GM19099 (cell line): ENCODE results near the gene LRRC1.

ENCODE experiments used
- POLR2A ChIP-seq: IDR thresholded peaks from 3 replicates; pipeline ENCODE4 v1.6.1; 2011; ENCODE audit warnings: low read depth; ENCODE audit not compliant: insufficient read length; ENCODE audit errors: extremely low read depth

Gene LRRC1

DNA sequence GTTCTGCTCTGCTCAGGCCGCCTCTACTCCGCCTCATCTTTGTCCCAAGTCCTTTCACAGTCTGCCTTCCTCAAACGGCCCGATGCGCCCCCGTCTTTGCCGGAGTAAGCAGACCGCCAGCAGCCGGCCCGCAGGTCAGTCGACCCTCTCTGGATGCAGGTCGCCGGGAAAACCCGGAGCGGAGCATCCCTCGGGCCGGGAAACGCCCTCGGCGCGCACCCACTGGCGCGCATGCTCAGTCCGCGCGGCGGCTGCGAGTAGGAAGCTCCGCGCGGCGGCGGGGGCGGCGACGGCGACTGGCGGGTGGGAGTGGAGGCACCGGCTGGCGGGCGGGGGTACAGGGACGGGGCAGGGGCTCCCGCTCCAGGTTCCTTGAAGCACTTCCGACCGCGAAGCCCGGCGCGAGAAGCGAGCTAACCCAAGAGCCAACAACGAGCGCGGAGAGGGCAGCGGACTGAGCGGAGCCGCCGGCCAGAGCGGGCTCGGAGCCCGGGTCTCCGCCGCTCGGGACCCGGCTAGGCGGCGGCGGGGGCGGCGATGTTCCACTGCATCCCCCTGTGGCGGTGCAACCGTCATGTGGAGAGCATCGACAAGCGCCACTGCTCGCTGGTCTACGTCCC, at the start of gene LRRC1:
LRRC1 (plus strand) TSS at position 286 of the 620 bp plus-strand sequence; CDS start at position 538, 252 bp downstream.
- peak; percentile 75 for TF ChIP-seq POLR2A

DNA sequence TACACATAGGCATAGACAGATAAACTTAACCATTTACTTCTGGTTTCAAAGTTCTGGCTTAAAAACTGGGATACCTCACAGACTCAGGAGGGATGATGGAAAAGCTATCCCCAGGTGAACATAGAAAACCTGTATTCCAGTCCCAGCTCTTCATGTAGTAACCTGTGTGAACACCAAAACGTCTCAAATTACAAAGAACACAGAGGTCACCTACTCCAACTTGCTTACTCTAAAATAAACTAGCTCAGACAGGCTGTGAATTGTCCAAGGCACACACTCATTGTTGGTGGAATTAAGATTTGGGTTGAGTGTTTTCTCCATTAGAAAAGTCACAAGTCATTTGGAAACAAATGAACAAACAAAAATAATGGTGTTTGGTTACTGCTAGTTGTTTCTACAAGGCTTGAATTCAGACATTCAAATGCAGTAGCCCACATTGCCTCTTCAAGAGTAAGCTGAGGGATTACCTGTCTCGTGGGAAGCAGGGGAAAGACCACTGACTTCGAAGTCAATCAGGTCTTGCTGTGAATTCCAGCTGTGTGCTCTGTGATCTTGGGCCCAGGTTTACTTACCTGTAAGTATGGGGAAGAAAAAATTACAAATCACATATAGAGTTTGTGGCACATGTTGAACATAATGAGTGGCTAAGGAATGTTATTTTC, 48.2 kb upstream of the LRRC1 start:
- no peak for TF ChIP-seq POLR2A

DNA sequence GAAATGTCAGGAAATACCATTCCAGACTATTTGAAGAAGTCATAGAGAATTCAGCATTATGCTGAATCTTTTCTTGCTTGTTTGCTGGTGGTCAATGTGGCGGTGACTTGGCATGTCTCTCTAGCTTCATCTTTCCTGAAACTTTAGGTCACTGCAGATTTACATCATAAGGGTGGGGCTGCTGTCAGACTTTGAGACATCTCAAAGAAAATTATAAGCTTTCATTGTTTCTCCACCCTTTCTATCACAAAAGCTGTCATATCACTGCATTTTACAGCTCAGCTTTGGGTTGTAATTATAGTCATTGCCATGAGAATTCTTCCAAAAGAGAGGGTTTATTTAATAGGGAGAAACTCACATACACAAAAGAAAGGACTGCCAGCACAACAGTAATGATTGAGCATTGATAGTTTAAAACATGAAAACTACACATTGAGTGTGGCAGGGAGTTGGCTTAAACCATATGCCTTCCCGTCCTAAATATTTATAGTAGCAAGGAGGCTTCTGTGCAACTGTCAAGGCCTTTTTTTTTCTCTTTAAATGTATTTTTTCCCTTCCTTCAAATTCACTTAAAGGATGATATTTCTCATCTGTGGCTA, 44.7 kb upstream of the LRRC1 start:
- no peak for TF ChIP-seq POLR2A

DNA sequence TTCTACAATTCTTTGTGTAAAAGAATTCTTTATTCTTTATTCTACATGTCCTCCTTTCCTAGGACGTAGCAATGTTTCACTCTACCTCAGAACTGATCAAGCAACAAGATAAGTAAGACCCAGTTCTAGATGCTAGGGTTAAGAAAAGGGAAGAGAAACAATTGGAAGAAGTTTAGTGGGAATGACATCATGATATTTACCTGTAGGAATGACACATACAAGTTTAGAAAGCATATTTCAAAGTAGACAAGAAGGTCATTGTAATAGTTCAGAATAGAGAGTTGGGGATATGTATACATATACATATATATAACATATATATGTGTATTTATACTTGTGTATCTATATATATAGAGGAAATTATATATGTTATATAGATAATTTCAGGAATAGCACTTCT, 43.4 kb upstream of the LRRC1 start:
- TF ChIP-seq POLR2A = no peak

DNA sequence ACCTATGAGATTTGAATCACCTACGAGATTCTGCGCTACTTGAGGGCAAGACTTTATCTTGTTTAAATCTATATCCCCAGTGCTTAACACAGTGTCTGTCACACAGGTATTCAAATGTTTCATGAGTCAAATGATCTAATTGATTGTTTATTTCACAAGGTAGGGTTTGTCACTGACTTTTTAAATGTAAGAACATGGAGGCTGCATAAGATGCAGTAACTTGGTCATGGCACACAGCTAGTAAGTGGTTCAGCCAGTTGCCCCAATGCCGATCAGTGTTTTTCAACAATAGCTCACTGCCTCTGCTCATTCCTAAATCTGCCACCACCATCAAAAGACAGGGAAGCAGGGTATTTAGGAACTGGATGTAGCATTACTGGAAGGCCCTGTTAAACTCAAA, 42.4 kb upstream of the LRRC1 start:
- no peak for TF ChIP-seq POLR2A

DNA sequence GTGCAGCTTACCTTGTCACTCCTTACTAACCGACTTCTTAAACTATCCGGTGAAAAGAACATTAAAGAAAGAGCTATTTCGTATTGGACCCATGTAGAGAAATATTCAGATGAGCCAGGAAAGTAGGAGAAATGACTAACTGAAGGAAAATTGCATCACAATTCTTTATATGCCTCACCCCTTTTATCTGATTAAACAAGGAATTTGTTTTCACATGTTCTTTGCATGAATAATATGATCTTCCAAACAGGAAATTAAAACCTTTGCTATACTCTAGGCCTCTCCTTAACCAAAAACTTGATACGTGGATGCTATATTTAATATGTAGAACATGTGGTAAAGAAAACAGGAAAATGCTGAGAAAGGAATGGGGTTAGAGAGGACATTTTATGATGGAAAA, 41.9 kb upstream of the LRRC1 start:
- TF ChIP-seq POLR2A = no peak

- no peak for TF ChIP-seq POLR2A
Measured at GRCh38 chr6:53754330-53754729, 40.5 kb upstream of the LRRC1 start.

- TF ChIP-seq POLR2A = no peak
Measured at GRCh38 chr6:53756396-53756795, 38.4 kb upstream of the LRRC1 start.

- TF ChIP-seq POLR2A = no peak
Measured at GRCh38 chr6:53758496-53758895, 36.3 kb upstream of the LRRC1 start.

DNA sequence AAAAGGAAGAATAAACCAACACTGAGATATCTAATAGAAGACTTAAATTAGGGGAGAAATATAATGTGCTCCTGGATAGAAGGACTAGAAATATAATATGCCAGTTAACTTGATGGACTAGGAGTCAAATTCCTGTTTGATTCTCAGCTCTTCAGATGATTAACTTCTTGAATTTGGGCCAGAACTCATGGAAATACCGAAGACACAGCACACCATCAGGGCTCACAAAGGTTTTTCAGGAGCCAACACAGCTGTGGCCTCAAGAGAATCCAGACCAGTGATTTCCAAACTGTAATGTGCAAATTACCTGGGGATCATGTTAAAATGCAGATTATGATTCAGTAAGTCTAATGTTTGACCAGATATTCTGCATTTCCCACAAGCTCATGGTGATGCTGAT, 33.8 kb upstream of the LRRC1 start:
- no peak for TF ChIP-seq POLR2A

GRCh38 chr6:53765270-53765669, 29.5 kb upstream of the LRRC1 start:
- TF ChIP-seq POLR2A = no peak

DNA sequence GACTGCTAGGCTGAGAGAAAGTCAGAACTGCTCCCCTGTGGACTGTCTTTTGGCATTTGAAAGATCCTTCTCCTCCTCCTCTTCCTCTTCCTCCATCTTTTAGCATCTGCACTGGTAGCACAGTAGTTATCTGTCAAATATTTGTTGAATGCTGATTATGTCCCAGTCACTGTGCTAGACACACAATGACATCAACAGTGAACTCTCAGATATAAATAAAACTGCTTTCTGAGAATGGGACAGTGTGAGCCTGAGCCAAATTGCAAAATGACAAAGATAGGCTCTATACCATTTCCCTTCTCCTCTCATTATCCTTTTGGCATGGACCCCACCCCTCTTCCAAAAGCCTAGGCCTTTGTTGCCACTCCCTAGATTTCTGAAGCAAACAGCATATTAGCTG, 27.9 kb upstream of the LRRC1 start:
- no peak for TF ChIP-seq POLR2A

- no peak for TF ChIP-seq POLR2A
Measured at GRCh38 chr6:53767941-53768340, 26.9 kb upstream of the LRRC1 start.

DNA sequence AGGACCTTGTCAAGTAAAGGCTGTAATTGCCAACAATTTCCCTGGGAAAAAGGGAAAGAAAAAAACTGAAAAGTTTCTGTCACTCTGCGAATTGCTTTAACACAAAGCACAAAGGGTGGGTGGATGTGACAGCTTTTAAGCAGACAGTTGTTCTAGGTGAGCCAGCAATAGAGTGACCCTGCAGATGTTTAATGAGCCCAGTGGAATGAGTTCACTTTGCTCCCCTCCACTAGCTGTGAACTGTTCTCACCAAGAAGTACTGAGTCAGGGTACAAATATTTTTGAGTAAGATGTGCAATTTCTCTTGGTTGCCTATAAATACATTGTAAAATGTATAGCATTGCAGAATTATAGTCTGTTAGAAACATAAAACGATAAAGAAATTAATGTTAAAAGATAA, 26.2 kb upstream of the LRRC1 start:
- TF ChIP-seq POLR2A = no peak

GRCh38 chr6:53770780-53771249, 24.0 kb upstream of the LRRC1 start:
- TF ChIP-seq POLR2A = no peak
